ENCODE data around the gene SIRT2.

DNA sequence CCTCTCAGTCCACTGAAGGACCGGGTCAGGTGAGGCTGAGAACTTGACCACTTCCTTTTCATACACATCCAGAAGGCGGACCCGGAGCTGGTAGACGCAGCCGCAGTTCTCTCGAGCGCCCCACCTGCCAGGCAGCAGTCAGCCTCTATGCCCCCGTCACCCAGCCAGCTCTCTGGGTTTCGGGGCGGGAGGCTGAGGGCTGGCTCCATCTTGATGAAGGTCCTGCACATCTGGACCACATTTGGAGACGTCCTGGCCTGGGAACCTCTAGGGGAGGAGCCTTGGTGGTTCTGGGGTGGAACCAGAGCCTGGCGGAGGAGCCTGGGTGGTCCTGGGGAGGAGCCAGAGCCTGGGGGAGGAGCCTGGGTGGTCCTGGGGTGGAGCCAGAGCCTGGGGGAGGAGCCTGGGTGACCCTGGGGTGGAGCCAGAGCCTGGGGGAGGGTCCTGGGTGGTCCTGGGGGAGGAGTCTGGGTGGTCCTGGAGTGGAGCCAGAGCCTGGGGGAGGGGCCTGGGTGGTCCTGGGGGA is 45.6 kb upstream of the SIRT2 start:
- TF ChIP-seq SP1 (IDR thresholded peaks at IDR 0.05; ENCODE audit: low read depth) (no peak), ZFX (IDR thresholded peaks at IDR 0.05) (no peak), POLR2A (IDR thresholded peaks at IDR 0.05; ENCODE audit: borderline replicate concordance, extremely low read depth, insufficient read depth, insufficient read length) (no peak)
- TF ChIP-seq, protein P1, sequence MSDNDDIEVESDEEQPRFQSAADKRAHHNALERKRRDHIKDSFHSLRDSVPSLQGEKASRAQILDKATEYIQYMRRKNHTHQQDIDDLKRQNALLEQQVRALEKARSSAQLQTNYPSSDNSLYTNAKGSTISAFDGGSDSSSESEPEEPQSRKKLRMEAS (IDR thresholded peaks at IDR 0.05) = no peak
- TF ChIP-seq, protein P2, sequence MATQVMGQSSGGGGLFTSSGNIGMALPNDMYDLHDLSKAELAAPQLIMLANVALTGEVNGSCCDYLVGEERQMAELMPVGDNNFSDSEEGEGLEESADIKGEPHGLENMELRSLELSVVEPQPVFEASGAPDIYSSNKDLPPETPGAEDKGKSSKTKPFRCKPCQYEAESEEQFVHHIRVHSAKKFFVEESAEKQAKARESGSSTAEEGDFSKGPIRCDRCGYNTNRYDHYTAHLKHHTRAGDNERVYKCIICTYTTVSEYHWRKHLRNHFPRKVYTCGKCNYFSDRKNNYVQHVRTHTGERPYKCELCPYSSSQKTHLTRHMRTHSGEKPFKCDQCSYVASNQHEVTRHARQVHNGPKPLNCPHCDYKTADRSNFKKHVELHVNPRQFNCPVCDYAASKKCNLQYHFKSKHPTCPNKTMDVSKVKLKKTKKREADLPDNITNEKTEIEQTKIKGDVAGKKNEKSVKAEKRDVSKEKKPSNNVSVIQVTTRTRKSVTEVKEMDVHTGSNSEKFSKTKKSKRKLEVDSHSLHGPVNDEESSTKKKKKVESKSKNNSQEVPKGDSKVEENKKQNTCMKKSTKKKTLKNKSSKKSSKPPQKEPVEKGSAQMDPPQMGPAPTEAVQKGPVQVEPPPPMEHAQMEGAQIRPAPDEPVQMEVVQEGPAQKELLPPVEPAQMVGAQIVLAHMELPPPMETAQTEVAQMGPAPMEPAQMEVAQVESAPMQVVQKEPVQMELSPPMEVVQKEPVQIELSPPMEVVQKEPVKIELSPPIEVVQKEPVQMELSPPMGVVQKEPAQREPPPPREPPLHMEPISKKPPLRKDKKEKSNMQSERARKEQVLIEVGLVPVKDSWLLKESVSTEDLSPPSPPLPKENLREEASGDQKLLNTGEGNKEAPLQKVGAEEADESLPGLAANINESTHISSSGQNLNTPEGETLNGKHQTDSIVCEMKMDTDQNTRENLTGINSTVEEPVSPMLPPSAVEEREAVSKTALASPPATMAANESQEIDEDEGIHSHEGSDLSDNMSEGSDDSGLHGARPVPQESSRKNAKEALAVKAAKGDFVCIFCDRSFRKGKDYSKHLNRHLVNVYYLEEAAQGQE (IDR thresholded peaks at IDR 0.05; ENCODE audit: low read depth) = no peak
- TF ChIP-seq, protein P3, sequence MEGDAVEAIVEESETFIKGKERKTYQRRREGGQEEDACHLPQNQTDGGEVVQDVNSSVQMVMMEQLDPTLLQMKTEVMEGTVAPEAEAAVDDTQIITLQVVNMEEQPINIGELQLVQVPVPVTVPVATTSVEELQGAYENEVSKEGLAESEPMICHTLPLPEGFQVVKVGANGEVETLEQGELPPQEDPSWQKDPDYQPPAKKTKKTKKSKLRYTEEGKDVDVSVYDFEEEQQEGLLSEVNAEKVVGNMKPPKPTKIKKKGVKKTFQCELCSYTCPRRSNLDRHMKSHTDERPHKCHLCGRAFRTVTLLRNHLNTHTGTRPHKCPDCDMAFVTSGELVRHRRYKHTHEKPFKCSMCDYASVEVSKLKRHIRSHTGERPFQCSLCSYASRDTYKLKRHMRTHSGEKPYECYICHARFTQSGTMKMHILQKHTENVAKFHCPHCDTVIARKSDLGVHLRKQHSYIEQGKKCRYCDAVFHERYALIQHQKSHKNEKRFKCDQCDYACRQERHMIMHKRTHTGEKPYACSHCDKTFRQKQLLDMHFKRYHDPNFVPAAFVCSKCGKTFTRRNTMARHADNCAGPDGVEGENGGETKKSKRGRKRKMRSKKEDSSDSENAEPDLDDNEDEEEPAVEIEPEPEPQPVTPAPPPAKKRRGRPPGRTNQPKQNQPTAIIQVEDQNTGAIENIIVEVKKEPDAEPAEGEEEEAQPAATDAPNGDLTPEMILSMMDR (IDR thresholded peaks at IDR 0.05 in 2 of 3, conservative IDR thresholded peaks at IDR 0.05 in 1 of 3; ENCODE audit: borderline replicate concordance in 1 of 3, insufficient read depth in 1 of 3, low read depth in 2 of 3, low read length in 2 of 3) = no peak

All from HCT116 (cell line).